A549 (cell line): ENCODE measurements around the gene RARB.

Experiments used
- REST ChIP-seq: fragments of 200-600 bp; sonication (generic); IDR thresholded peaks from 2 replicates; pipeline ENCODE4 v1.6.1; 2016; ENCODE audit warnings: antibody characterized with exemption, mild to moderate bottlenecking, moderate library complexity
- TF ChIP-seq, protein P1 (sequence below): IDR thresholded peaks from 2 replicates; pipeline ENCODE4 v1.6.1; 2012; ENCODE audit warnings: low read depth, borderline replicate concordance

DNA sequence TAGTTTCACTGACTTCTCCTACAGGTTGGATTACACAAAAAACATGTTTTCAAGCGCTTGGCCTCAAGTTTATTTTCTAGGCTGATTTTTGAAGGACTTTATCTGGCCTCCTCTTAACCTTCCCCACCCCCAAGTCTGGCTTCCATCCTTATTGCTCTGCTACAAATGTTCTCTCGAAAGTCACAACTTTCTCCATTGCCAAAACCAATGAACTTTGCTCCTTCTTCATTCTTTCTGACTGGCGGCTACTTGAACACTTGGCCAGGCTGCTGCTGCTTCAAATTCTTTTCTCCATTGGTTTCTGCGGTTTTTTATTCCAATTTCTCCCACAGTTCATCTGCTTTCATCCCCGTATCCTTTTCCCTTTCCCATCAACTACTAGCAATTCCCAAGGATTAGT is 130.1 kb downstream of the RARB start:
- TF ChIP-seq, protein P1, sequence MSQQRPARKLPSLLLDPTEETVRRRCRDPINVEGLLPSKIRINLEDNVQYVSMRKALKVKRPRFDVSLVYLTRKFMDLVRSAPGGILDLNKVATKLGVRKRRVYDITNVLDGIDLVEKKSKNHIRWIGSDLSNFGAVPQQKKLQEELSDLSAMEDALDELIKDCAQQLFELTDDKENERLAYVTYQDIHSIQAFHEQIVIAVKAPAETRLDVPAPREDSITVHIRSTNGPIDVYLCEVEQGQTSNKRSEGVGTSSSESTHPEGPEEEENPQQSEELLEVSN, result no peak
- TF ChIP-seq REST, result no peak
